Stimulated activated CD4-positive, alpha-beta T cell treated with anti-CD3 and anti-CD28 coated beads, TNF-alpha, amount 100 ng/mL, for 4 hours (primary cell): ENCODE measurements around the gene IFNL3.
"Not testable (repeated sequence)": the region's sequence is repeated elsewhere in the genome, so short reads cannot be mapped to it uniquely, and the experiment has no call there.

Source experiments
- DNase-seq, 3 experiments: peaks; one replicate each; pipeline ENCODE4 v3.0.0-alpha.2; 2020; ENCODE audit warnings: low read depth in 3 of 3

Gene IFNL3

GRCh38 chr19:39244410-39245100 lies at the start of gene IFNL3:
TSS of gene IFNL3 (minus strand) at chr19:39245006. CDS start at chr19:39244967, 39 bp downstream.
- DNase-seq: not testable (repeated sequence)

DNA sequence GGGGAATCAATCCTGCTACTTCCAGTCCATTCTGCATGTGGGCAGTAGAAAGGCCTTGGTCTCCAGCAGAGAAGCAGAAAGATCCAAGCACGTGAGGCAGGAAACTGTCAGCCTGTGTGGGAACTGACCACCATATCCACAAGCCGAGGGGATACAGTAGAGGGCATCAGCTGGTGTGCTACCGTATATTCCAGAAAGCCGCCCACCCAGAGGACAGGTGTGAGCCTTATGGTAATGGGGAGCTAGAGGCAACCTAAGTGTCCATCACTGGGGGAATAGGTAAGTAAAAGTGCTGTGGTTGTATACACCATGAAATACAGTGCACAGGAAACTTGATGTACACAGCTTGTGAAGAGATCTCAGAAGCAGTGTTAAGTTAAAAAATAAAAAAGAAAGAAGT lies 48.6 kb upstream of the IFNL3 start:
- DNase-seq: no peak

DNA sequence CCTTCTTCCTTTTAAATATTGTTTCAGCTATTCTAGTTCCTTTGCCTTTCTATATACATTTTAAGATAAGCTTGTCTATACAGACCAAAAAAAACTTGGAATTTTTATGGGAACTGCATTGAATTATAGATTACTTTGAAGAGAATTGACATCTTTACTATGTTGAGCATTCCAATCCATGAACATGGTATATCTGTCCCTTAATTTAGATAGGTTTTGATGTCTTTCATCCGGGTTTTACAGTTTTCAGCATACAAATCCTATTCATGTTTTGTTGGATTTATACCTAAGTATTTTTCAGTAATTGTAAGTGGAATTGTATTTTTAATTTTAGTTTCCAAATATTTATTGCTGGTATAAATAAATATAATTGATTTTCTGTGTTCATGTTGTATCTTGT lies 39.2 kb upstream of the IFNL3 start:
- no peak for DNase-seq

DNA sequence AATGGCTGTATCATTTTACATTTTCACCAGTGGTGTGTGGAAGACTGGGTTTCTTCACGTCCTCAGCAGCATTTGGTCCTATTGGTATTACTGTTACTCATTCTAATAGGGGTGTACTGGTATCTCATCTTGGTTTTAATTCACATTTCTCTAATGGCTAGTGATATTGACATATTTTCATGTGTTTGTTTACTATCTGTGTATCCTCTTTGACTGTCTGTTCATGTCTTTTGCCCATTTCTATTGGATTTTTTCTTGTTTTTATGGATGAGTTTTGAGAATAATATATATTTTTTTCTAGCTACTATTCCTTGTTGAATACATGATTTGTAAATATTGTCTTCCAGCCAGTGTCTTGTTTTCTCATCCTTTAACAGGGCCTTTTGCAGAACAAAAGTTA lies 37.2 kb upstream of the IFNL3 start:
- DNase-seq: no peak

DNA sequence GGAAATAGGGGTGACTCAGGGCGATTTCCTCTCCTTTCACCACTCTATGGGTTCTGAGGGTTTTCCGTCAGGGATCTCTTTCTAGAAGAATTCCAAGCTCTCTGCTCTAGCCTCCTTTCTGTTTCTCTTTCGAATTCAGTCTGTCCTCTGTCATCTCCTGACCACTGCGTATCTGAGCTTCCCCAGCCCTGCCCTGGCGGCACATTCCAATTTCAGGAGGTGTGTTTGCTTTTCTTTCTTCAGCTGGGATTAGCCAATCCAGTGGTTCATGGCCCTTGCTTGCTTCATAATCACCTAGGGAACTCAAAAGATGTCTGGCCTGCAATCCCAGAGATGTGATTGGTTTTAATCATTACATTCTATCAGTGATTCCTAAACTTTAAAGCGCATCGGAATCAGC lies 32.8 kb upstream of the IFNL3 start:
- no peak for DNase-seq

GRCh38 chr19:39276740-39277139 lies 31.9 kb upstream of the IFNL3 start:
- DNase-seq: no peak

- DNase-seq: no peak
Measured at GRCh38 chr19:39275578-39275977, 30.8 kb upstream of the IFNL3 start.

GRCh38 chr19:39273859-39274258 lies 29.1 kb upstream of the IFNL3 start:
- not testable (repeated sequence) for DNase-seq

GRCh38 chr19:39270036-39270871 lies 25.4 kb upstream of the IFNL3 start:
- DNase-seq: no peak

GRCh38 chr19:39269369-39269768 lies 24.6 kb upstream of the IFNL3 start:
- DNase-seq: not testable (repeated sequence)

DNA sequence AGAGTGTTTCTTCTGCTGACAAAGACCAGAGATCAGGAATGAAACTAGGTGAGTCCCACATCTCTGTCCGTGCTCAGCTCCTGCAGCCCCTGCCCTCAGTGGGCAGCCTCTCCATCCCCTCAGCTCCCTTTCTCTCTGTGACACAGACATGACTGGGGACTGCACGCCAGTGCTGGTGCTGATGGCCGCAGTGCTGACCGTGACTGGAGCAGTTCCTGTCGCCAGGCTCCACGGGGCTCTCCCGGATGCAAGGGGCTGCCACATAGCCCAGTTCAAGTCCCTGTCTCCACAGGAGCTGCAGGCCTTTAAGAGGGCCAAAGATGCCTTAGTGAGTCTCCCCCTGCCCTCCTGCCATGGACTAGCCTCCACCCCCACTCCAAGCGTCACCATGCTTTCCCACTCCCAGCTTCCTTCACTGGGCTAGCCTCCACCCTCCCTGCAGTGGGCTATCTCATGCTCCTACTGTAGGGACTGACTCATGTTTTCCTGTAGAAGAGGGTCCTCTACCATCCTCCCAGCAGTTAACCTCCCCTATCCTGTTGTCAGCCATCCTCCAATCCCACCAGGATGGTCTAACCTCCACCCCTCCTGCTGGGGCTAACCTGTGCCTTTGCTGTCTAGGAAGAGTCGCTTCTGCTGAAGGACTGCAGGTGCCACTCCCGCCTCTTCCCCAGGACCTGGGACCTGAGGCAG lies 23.9 kb upstream of the IFNL3 start:
- DNase-seq: not testable (repeated sequence)

- not testable (repeated sequence) for DNase-seq
Measured at GRCh38 chr19:39268085-39268484, 23.3 kb upstream of the IFNL3 start, which contains the start of gene IFNL2. TSS of gene IFNL2 (plus strand) at chr19:39268396. CDS start at chr19:39268569, 173 bp downstream.

GRCh38 chr19:39265321-39265916 lies 20.6 kb upstream of the IFNL3 start:
- DNase-seq: no peak

GRCh38 chr19:39264306-39265290 lies 19.8 kb upstream of the IFNL3 start:
- no peak for DNase-seq

- no peak for DNase-seq
Measured at GRCh38 chr19:39263912-39264305, 19.1 kb upstream of the IFNL3 start.

- DNase-seq: no peak
Measured at GRCh38 chr19:39262496-39262895, 17.7 kb upstream of the IFNL3 start.

- no peak for DNase-seq
Measured at GRCh38 chr19:39261704-39262103, 16.9 kb upstream of the IFNL3 start.

DNA sequence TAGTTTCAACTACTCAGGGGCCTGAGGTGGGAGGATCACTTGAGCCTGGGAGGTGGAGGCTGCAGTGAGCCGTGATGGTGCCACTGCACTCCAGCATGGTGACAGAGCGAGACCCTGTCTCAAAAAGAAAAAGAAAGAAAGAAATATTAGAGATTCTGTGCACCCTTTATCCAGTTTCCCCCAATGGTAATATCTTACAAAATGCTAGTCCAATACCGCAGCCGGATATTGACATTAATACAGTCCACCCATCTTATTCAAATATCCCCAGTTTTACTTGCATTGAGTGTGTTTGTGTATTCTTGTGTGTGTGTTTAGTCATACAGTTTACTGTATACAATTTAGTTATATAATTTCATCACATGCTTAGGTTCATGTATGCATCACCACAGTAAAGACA lies 12.4 kb upstream of the IFNL3 start:
- DNase-seq: no peak

- DNase-seq: no peak
Measured at GRCh38 chr19:39254531-39255345, 9.9 kb upstream of the IFNL3 start.
